Caco-2 (cell line): ENCODE data around the gene IL10RB. TPM values are rescaled to one million over a fixed set of nuclear protein-coding genes. Genes with fewer than 3 reads are reported as not detected.

Experiments used
- BruUV-seq: library from RNA; stranded (reverse); fragments of 400-500 nt; replicated peaks from 2 replicates; lab custom pipeline; 2021; lab: Mats Ljungman, UMichigan
- CTCF ChIA-PET: fragments of 300-600 bp; sonication (Branson Sonifier 250); formaldehyde crosslinking; loops from one replicate; lab custom pipeline; 2022; ENCODE audit warnings: antibody characterized with exemption; lab: Charles Lee
- POLR2A ChIA-PET: fragments of 300-600 bp; sonication (Branson Sonifier 250); formaldehyde crosslinking; loops from one replicate; lab custom pipeline; 2022; ENCODE audit warnings: antibody characterized with exemption; lab: Charles Lee
- DNase-seq, 2 experiments: peaks; one replicate each; pipeline versions ENCODE4 v3.0.0 to v3.0.0-alpha.2; 2020 to 2022
- H3K27me3 ChIP-seq: replicated peaks from 2 replicates; pipeline ENCODE4 v1.6.0; 2011; ENCODE audit warnings: low read length; ENCODE audit not compliant: control insufficient read depth, insufficient read depth
- H3K36me3 ChIP-seq: 2 replicates; pipeline ENCODE4 v1.5.1; 2011; ENCODE audit warnings: low read length; ENCODE audit not compliant: control insufficient read depth, insufficient read depth
- H3K4me1 ChIP-seq: fragments of 250-450 bp; sonication (Bioruptor Pico); 2 replicates; pipeline ENCODE4 v1.5.1; 2020; ENCODE audit warnings: mild to moderate bottlenecking
- H3K4me3 ChIP-seq: 2 replicates; pipeline ENCODE4 v1.5.1; 2011; ENCODE audit warnings: low read depth, mild to moderate bottlenecking, control low read depth, low read length
- H3K9me3 ChIP-seq: fragments of 250-450 bp; sonication (Bioruptor Pico); 2 replicates; pipeline ENCODE4 v1.5.1; 2020; ENCODE audit warnings: mild to moderate bottlenecking, moderate library complexity
- H3K27ac Mint-ChIP-seq: one replicate; pipeline ENCODE4 v1.8.0; 2022; ENCODE audit warnings: mixed read lengths; ENCODE audit not compliant: unreplicated experiment
- H3K27me3 Mint-ChIP-seq: one replicate; pipeline ENCODE4 v1.8.0; 2022; ENCODE audit warnings: mixed read lengths; ENCODE audit not compliant: insufficient read depth, unreplicated experiment
- H3K36me3 Mint-ChIP-seq: one replicate; pipeline ENCODE4 v1.8.0; 2022; ENCODE audit warnings: mild to moderate bottlenecking, mixed read lengths; ENCODE audit not compliant: insufficient read depth, unreplicated experiment
- H3K4me1 Mint-ChIP-seq: one replicate; pipeline ENCODE4 v1.8.0; 2022; ENCODE audit warnings: low read depth, mixed read lengths; ENCODE audit not compliant: unreplicated experiment
- H3K4me3 Mint-ChIP-seq: one replicate; pipeline ENCODE4 v1.8.0; 2022; ENCODE audit warnings: mild to moderate bottlenecking, moderate library complexity, mixed read lengths; ENCODE audit not compliant: unreplicated experiment
- H3K9me3 Mint-ChIP-seq: one replicate; pipeline ENCODE4 v1.8.0; 2022; ENCODE audit warnings: mixed read lengths; ENCODE audit not compliant: unreplicated experiment
- intact Hi-C: fragments of 100-400 bp; cut with micrococcal nuclease; formaldehyde crosslinking; loops from one replicate; pipeline ENCODE4 v1.10.0; 2022; ENCODE audit not compliant: unreplicated experiment
- total RNA-seq: library from RNA; stranded (reverse); gene quantifications from 2 replicates; pipeline ENCODE4 v1.2.3, GENCODE V29; 2022
- TF ChIP-seq, protein P1 (sequence below), 2 experiments: fragments of 200-600 bp in 1 of 2; IDR thresholded peaks; 1 replicate in 1 of 2; 2 replicates in 1 of 2; pipeline versions ENCODE4 v1.5.1 to v1.8.0; 2011 to 2022; ENCODE audit warnings: antibody characterized with exemption in 1 of 2, control low read depth in 1 of 2, inconsistent platforms in 1 of 2, low read depth in 1 of 2, low read length in 1 of 2, mild to moderate bottlenecking in 1 of 2, moderate library complexity in 1 of 2; ENCODE audit not compliant: insufficient read depth in 1 of 2, severe bottlenecking in 1 of 2, unreplicated experiment in 1 of 2

IL10RB gene
- total RNA-seq, 1 experiment from 2014 or later: 13.1 TPM

- TF ChIP-seq, protein P1, sequence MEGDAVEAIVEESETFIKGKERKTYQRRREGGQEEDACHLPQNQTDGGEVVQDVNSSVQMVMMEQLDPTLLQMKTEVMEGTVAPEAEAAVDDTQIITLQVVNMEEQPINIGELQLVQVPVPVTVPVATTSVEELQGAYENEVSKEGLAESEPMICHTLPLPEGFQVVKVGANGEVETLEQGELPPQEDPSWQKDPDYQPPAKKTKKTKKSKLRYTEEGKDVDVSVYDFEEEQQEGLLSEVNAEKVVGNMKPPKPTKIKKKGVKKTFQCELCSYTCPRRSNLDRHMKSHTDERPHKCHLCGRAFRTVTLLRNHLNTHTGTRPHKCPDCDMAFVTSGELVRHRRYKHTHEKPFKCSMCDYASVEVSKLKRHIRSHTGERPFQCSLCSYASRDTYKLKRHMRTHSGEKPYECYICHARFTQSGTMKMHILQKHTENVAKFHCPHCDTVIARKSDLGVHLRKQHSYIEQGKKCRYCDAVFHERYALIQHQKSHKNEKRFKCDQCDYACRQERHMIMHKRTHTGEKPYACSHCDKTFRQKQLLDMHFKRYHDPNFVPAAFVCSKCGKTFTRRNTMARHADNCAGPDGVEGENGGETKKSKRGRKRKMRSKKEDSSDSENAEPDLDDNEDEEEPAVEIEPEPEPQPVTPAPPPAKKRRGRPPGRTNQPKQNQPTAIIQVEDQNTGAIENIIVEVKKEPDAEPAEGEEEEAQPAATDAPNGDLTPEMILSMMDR (IDR thresholded peaks at IDR 0.05; ENCODE audit: insufficient read depth in 1 of 2, low read depth in 1 of 2, low read length in 1 of 2, severe bottlenecking in 1 of 2, unreplicated experiment in 1 of 2): no peak
- no peak for DNase-seq
- Mint-ChIP-seq H3K9me3 (peaks cover 13% of the 10 kb centered on the region), H3K27ac (no peak overlapping the region), H3K27me3 (no peaks in the 10 kb centered on the region), H3K4me3 (no peak overlapping the region), H3K4me1 (no peaks in the 10 kb centered on the region), H3K36me3 (peaks cover 55% of the 10 kb centered on the region)
- intact Hi-C loops: loop anchor here (10.0 kb wide), 1 partner anchor 65 kb away; the partner anchor contains the start of gene IFNAR1
- no TSS peak for BruUV-seq
- Histone ChIP-seq H3K9me3 (no peaks in the 10 kb centered on the region), H3K4me1 (peaks cover 3% of the 10 kb centered on the region; the same call in 1 of the 2 replicates), H3K27me3 (no peaks in the 10 kb centered on the region), H3K36me3 (peaks cover 7% of the 10 kb centered on the region), H3K4me3 (no peak overlapping the region)
- ChIA-PET CTCF (no interaction called here), POLR2A (no interaction called here)
Observed at GRCh38 chr21:33259995-33260394, 6.2 kb upstream of the IL10RB start.

GRCh38 chr21:33261635-33262034 lies 4.5 kb upstream of the IL10RB start:
- peaks cover 7% of the 10 kb centered on the region for H3K36me3 ChIP-seq
- peaks cover 9% of the 10 kb centered on the region for H3K4me1 ChIP-seq
- no peaks in the 10 kb centered on the region for H3K9me3 ChIP-seq
- no peaks in the 10 kb centered on the region for H3K27me3 ChIP-seq
- no peaks in the 10 kb centered on the region for H3K27me3 Mint-ChIP-seq
- no peak for DNase-seq
- TF ChIP-seq, protein P1 (IDR thresholded peaks at IDR 0.05; ENCODE audit: insufficient read depth in 1 of 2, low read depth in 1 of 2, low read length in 1 of 2, severe bottlenecking in 1 of 2, unreplicated experiment in 1 of 2): no peak
- no peak overlapping the region for H3K4me3 Mint-ChIP-seq
- no peak overlapping the region for H3K27ac Mint-ChIP-seq
- H3K36me3 Mint-ChIP-seq: peaks cover 51% of the 10 kb centered on the region
- peaks cover 7% of the 10 kb centered on the region for H3K9me3 Mint-ChIP-seq
- ChIA-PET POLR2A (no interaction called here), CTCF (no interaction called here)
- H3K4me3 ChIP-seq: no peak overlapping the region
- intact Hi-C loops: loop anchor here (10.0 kb wide), 1 partner anchor 63 kb away; the partner anchor contains the start of gene IFNAR1
- no TSS peak for BruUV-seq
- peaks cover 8% of the 10 kb centered on the region for H3K4me1 Mint-ChIP-seq

DNA sequence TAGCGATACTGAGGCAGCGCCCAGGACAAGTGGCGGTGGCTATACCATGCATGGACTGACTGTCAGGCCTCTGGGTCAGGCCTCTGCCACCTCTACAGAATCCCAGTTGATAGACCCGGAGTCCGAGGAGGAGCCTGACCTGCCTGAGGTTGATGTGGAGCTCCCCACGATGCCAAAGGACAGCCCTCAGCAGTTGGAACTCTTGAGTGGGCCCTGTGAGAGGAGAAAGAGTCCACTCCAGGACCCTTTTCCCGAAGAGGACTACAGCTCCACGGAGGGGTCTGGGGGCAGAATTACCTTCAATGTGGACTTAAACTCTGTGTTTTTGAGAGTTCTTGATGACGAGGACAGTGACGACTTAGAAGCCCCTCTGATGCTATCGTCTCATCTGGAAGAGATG lies 3.2 kb upstream of the IL10RB start:
- intact Hi-C loops: loop anchor here (10.0 kb wide), 1 partner anchor 62 kb away; the partner anchor contains the start of gene IFNAR1
- TF ChIP-seq, protein P1 (IDR thresholded peaks at IDR 0.05; ENCODE audit: insufficient read depth in 1 of 2, low read depth in 1 of 2, low read length in 1 of 2, severe bottlenecking in 1 of 2, unreplicated experiment in 1 of 2): no peak
- no peak overlapping the region for H3K4me3 ChIP-seq
- ChIA-PET POLR2A (no interaction called here), CTCF (no interaction called here)
- H3K36me3 ChIP-seq: peaks cover 5% of the 10 kb centered on the region
- H3K4me1 ChIP-seq: peaks cover 12% of the 10 kb centered on the region
- Mint-ChIP-seq H3K4me1 (peaks cover 21% of the 10 kb centered on the region), H3K36me3 (peaks cover 44% of the 10 kb centered on the region), H3K27ac (no peak overlapping the region), H3K27me3 (no peaks in the 10 kb centered on the region), H3K9me3 (no peaks in the 10 kb centered on the region), H3K4me3 (no peak overlapping the region)
- no peak for DNase-seq
- no peaks in the 10 kb centered on the region for H3K9me3 ChIP-seq
- BruUV-seq: no TSS peak
- no peaks in the 10 kb centered on the region for H3K27me3 ChIP-seq
